LoVo (cell line): Measurements from ENCODE around the gene CD300LG.

ENCODE experiments used
- DNase-seq: peaks from one replicate; pipeline ENCODE4 v3.0.0-alpha.2; 2016; ENCODE audit warnings: low spot score

Gene CD300LG

GRCh38 chr17:43907425-43907981 is 60.5 kb downstream of the CD300LG start, which contains the start of gene MPP2:
Gene MPP2 (minus strand): TSS chr17:43907536. CDS start chr17:43904460, 3,076 bp downstream.
- no peak for DNase-seq

- peak; percentile 18 for DNase-seq
Measured at GRCh38 chr17:43907998-43908721, 61.2 kb downstream of the CD300LG start.

- no peak for DNase-seq
Measured at GRCh38 chr17:43909537-43910231, 62.7 kb downstream of the CD300LG start.

- no peak for DNase-seq
Measured at GRCh38 chr17:43911904-43912303, 64.9 kb downstream of the CD300LG start.

GRCh38 chr17:43912635-43913304 is 65.8 kb downstream of the CD300LG start:
- no peak for DNase-seq
